Liver (tissue), 3 donors: ENCODE data around the gene TNK2.

Source experiments
- ATF3 ChIP-seq: IDR thresholded peaks from 2 replicates; pipeline ENCODE4 v1.6.1; 2016; ENCODE audit warnings: antibody characterized with exemption
- CTCF ChIP-seq: fragments of 150-350 bp; IDR thresholded peaks from 2 replicates; pipeline ENCODE4 v1.5.1; 2017; ENCODE audit warnings: improper control_type of control experiment, low read depth, low read length; ENCODE audit not compliant: missing input control
- EGR1 ChIP-seq, 2 donors: IDR thresholded peaks; 2 replicates each; pipeline ENCODE4 v1.6.1; 2016 to 2018; ENCODE audit warnings: antibody characterized with exemption in 2 of 2, low read depth in 2 of 2
- MAX ChIP-seq: IDR thresholded peaks from 2 replicates; pipeline ENCODE4 v1.6.1; 2016; ENCODE audit warnings: antibody characterized with exemption
- TAF1 ChIP-seq: conservative IDR thresholded peaks from 2 replicates; pipeline ENCODE4 v1.6.1; 2016; ENCODE audit warnings: antibody characterized with exemption, mild to moderate bottlenecking
- YY1 ChIP-seq: IDR thresholded peaks from 2 replicates; pipeline ENCODE4 v1.6.1; 2016; ENCODE audit warnings: antibody characterized with exemption, mild to moderate bottlenecking
- donor health status: healthy.
- donor health status: healthy.

- TF ChIP-seq TAF1 (no peak), MAX (no peak), CTCF (no peak), ATF3 (no peak), EGR1 (IDR thresholded peaks at IDR 0.05; ENCODE audit: low read depth in 2 of 2) (no peak), YY1 (no peak)
These were observed 72.6 kb downstream of the TNK2 start for GRCh38 chr3:195835791-195836190.
